ENCODE measurements around the gene FIGLA. TPM values are rescaled to one million over a fixed set of nuclear protein-coding genes. Genes with fewer than 3 reads are reported as not detected.

FIGLA gene
- total RNA-seq, 1 experiment from 2014 or later: not detected

DNA sequence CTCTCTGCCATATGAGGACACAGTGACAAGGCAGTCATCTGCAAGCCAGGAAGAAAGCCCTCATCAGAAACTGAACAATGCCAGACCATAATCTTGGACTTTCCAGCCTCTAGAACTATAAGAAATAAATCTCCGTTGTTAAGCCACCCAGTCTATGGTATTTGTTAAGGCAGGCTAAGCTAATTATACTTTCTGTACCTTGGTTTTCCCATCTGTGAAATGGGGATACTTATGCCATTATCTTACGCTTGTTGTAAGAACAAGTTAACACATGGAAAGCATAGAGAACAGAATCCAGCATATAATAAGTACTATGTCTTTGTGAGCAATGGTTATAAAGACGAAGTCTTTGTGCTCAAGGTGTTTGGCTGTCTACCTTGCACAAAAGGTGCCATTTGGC is 14.2 kb downstream of the FIGLA start (continued):
- TF ChIP-seq, protein P1, sequence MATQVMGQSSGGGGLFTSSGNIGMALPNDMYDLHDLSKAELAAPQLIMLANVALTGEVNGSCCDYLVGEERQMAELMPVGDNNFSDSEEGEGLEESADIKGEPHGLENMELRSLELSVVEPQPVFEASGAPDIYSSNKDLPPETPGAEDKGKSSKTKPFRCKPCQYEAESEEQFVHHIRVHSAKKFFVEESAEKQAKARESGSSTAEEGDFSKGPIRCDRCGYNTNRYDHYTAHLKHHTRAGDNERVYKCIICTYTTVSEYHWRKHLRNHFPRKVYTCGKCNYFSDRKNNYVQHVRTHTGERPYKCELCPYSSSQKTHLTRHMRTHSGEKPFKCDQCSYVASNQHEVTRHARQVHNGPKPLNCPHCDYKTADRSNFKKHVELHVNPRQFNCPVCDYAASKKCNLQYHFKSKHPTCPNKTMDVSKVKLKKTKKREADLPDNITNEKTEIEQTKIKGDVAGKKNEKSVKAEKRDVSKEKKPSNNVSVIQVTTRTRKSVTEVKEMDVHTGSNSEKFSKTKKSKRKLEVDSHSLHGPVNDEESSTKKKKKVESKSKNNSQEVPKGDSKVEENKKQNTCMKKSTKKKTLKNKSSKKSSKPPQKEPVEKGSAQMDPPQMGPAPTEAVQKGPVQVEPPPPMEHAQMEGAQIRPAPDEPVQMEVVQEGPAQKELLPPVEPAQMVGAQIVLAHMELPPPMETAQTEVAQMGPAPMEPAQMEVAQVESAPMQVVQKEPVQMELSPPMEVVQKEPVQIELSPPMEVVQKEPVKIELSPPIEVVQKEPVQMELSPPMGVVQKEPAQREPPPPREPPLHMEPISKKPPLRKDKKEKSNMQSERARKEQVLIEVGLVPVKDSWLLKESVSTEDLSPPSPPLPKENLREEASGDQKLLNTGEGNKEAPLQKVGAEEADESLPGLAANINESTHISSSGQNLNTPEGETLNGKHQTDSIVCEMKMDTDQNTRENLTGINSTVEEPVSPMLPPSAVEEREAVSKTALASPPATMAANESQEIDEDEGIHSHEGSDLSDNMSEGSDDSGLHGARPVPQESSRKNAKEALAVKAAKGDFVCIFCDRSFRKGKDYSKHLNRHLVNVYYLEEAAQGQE (IDR thresholded peaks at IDR 0.05; ENCODE audit: low read depth): no peak
- TF ChIP-seq FOSL1 (IDR thresholded peaks at IDR 0.05; ENCODE audit: low read depth) (no peak), ZNF274 (IDR thresholded peaks at IDR 0.05; ENCODE audit: low read depth, low read length) (no peak), POLR2A (IDR thresholded peaks at IDR 0.05; ENCODE audit: borderline replicate concordance, extremely low read depth, insufficient read depth, insufficient read length) (no peak), SIN3A (IDR thresholded peaks at IDR 0.05; ENCODE audit: low read depth) (no peak), TCF7L2 (IDR thresholded peaks at IDR 0.05; ENCODE audit: borderline replicate concordance, extremely low read depth, insufficient read depth, insufficient read length) (no peak)
- TF ChIP-seq, protein P2, sequence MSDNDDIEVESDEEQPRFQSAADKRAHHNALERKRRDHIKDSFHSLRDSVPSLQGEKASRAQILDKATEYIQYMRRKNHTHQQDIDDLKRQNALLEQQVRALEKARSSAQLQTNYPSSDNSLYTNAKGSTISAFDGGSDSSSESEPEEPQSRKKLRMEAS (IDR thresholded peaks at IDR 0.05): no peak

DNA sequence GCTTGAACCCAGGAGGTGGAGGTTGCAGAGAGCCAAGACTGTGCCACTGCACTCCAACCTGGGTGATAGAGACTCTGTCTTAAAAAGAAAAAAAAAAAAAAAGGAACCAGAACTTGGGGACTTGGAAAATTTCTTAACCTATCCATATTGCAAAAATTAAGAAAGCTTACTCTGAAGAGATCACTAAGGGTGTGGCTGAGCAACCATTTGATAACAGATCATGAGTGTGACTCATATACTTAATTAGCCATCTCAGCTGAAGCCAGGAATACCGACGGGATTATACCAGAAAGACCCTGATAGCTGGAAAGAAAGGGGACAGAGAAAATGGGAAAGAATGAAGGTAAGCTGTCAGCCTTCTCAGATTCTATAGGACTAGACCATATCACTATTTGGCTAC is 15.3 kb downstream of the FIGLA start:
- Histone ChIP-seq H3K4me3 (replicated peaks in 1 of 2; ENCODE audit: low read depth in 1 of 2, low read length in 2 of 2) (no peak overlapping the region), H4K20me1 (ENCODE audit: insufficient read depth) (no peaks in the 10 kb centered on the region), H3K4me1 (ENCODE audit: control insufficient read depth in 1 of 2, insufficient read depth in 2 of 2, low read length in 2 of 2) (peaks cover 0 to 16% of the 10 kb centered on the region in 2 experiments; a peak in 3 of 4 replicates), H3K4me2 (ENCODE audit: low read length) (no peak overlapping the region), H3K9me2 (ENCODE audit: insufficient read depth) (no peaks in the 10 kb centered on the region), H3K79me2 (ENCODE audit: insufficient read depth, low read length) (no peaks in the 10 kb centered on the region), H3K9me3 (ENCODE audit: control insufficient read depth in 1 of 2, insufficient read depth in 1 of 2, low read depth in 1 of 2, low read length in 2 of 2) (no peaks in the 10 kb centered on the region), H3K27ac (ENCODE audit: low read depth, low read length) (no peak overlapping the region), H3K36me3 (ENCODE audit: control insufficient read depth in 1 of 2, insufficient read depth in 2 of 2, low read length in 2 of 2) (no peaks in the 10 kb centered on the region), H2AFZ (ENCODE audit: low read depth, low read length, poor library complexity, severe bottlenecking) (no peak overlapping the region), H3K9ac (ENCODE audit: low read length) (no peak overlapping the region), H3K27me3 (ENCODE audit: insufficient read depth, low read length) (no peaks in the 10 kb centered on the region)
- intact Hi-C loops (cut with micrococcal nuclease): no loop called here
- POLR2A ChIA-PET: no interaction called here
- no peak for TF ChIP-seq EZH2phosphoT487 (IDR thresholded peaks at IDR 0.05; ENCODE audit: borderline replicate concordance)
- TF ChIP-seq POLR2AphosphoS5 (IDR thresholded peaks at IDR 0.05; ENCODE audit: low read depth, low read length): no peak
- TF ChIP-seq SP1 (IDR thresholded peaks at IDR 0.05; ENCODE audit: low read depth): no peak
- no peak for TF ChIP-seq ZNF274 (IDR thresholded peaks at IDR 0.05; ENCODE audit: low read depth, low read length)
- no peak for TF ChIP-seq SRF (IDR thresholded peaks at IDR 0.05; ENCODE audit: low read depth)
- TF ChIP-seq EGR1 (IDR thresholded peaks at IDR 0.05; ENCODE audit: low read depth): no peak
- no peak for TF ChIP-seq ELF1 (IDR thresholded peaks at IDR 0.05; ENCODE audit: borderline replicate concordance, low read depth)
- no peak for TF ChIP-seq ZFX (IDR thresholded peaks at IDR 0.05)
- TF ChIP-seq TCF7L2 (IDR thresholded peaks at IDR 0.05; ENCODE audit: borderline replicate concordance, extremely low read depth, insufficient read depth, insufficient read length): no peak
- TF ChIP-seq YY1 (IDR thresholded peaks at IDR 0.05; ENCODE audit: extremely low read depth, insufficient replicate concordance, low read depth, low read length): no peak
- TF ChIP-seq, protein P3, sequence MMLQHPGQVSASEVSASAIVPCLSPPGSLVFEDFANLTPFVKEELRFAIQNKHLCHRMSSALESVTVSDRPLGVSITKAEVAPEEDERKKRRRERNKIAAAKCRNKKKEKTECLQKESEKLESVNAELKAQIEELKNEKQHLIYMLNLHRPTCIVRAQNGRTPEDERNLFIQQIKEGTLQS (IDR thresholded peaks at IDR 0.05): no peak
- TF ChIP-seq EZH2 (IDR thresholded peaks at IDR 0.05): no peak
- no peak for TF ChIP-seq POLR2A (IDR thresholded peaks at IDR 0.05; ENCODE audit: borderline replicate concordance, extremely low read depth, insufficient read depth, insufficient read length)
- no peak for TF ChIP-seq FOSL1 (IDR thresholded peaks at IDR 0.05; ENCODE audit: low read depth)
- no peak for TF ChIP-seq CEBPB (IDR thresholded peaks at IDR 0.05; ENCODE audit: low read depth)
- TF ChIP-seq, protein P2 (IDR thresholded peaks at IDR 0.05): no peak
- TF ChIP-seq JUND (IDR thresholded peaks at IDR 0.05): no peak
- TF ChIP-seq CBX3 (IDR thresholded peaks at IDR 0.05; ENCODE audit: low read depth): no peak
- no peak for ATAC-seq
- DNase-seq (ENCODE audit: low read depth, low spot score): no peak
- BruUV-seq (replicated peaks): no TSS peak
- CTCF ChIA-PET: interaction anchor here (1.7 kb wide), 1 partner anchor 10 kb away, joined by 7 read pairs; no protein-coding TSS in a partner anchor
- RAD21 ChIA-PET (ENCODE audit: low non-redundant PET in 1 of 2, low total read pairs in 2 of 2, uncharacterized antibody in 2 of 2, unreplicated experiment in 2 of 2): no interaction called here
